Coronary artery (tissue), 2 donors: ENCODE measurements around the gene COL26A1.
"Not testable (repeated sequence)": the region's sequence is repeated elsewhere in the genome, so short reads cannot be mapped to it uniquely, and the experiment has no call there.

Experiments used
- DNase-seq: peaks from one replicate; pipeline ENCODE4 v3.0.0-alpha.2; 2017; ENCODE audit warnings: low spot score
- H3K27ac ChIP-seq, 2 donors: fragments of 200-600 bp; sonication (generic); one replicate each; pipeline ENCODE4 v1.5.1; 2016 to 2019
- H3K4me3 ChIP-seq: fragments of 200-600 bp; sonication (generic); 2 replicates; pipeline ENCODE4 v1.5.1; 2016; ENCODE audit warnings: mild to moderate bottlenecking, moderate library complexity
- TF ChIP-seq, protein P1 (sequence below): fragments of 200-600 bp; sonication (generic); IDR thresholded peaks from one replicate; pipeline ENCODE4 v1.5.1; 2019; ENCODE audit warnings: antibody characterized with exemption

Gene COL26A1

DNA sequence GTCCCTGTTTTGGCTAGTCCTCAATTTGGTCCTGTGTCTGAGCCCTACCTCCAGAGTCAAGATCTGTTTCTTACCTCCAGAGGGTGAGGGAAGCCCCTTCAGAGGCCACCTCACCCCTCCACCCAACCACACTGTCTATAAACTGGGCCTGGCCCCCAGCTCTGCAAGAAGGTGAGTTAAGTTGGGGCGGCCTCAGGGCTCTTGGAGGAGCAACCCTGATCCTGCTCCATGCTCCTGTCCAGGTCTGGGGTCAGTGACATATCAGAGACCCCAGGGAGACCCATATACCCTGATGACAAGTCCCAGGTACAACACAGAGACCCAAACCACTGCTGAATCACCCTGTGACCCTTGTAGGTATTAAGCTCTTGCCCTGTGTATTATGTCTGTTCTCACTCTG lies 196.9 kb downstream of the COL26A1 start:
- DNase-seq: peak; percentile 28
- no peak overlapping the region for H3K4me3 ChIP-seq
- no peak overlapping the region for H3K27ac ChIP-seq
- TF ChIP-seq, protein P1, sequence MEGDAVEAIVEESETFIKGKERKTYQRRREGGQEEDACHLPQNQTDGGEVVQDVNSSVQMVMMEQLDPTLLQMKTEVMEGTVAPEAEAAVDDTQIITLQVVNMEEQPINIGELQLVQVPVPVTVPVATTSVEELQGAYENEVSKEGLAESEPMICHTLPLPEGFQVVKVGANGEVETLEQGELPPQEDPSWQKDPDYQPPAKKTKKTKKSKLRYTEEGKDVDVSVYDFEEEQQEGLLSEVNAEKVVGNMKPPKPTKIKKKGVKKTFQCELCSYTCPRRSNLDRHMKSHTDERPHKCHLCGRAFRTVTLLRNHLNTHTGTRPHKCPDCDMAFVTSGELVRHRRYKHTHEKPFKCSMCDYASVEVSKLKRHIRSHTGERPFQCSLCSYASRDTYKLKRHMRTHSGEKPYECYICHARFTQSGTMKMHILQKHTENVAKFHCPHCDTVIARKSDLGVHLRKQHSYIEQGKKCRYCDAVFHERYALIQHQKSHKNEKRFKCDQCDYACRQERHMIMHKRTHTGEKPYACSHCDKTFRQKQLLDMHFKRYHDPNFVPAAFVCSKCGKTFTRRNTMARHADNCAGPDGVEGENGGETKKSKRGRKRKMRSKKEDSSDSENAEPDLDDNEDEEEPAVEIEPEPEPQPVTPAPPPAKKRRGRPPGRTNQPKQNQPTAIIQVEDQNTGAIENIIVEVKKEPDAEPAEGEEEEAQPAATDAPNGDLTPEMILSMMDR: no peak

DNA sequence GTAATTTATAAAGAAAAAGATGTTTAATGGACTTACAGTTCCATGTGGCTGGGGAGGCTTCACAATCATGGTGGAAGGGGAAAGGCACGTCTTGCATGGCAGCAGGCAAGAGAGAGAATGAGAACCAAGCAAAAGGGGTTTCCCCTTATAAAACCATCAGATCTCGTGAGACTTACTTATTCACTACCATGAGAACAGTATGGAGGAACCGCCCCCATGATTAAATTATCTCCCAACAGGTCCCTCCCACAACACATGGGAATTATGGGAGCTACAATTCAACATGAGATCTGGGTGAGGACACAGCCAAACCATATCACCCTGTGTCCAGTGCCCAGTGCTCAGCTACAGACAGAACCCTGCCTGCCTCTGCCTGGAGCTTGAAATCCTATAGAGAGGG lies 197.3 kb downstream of the COL26A1 start:
- not testable (repeated sequence) for DNase-seq, H3K27ac ChIP-seq, H3K4me3 ChIP-seq

DNA sequence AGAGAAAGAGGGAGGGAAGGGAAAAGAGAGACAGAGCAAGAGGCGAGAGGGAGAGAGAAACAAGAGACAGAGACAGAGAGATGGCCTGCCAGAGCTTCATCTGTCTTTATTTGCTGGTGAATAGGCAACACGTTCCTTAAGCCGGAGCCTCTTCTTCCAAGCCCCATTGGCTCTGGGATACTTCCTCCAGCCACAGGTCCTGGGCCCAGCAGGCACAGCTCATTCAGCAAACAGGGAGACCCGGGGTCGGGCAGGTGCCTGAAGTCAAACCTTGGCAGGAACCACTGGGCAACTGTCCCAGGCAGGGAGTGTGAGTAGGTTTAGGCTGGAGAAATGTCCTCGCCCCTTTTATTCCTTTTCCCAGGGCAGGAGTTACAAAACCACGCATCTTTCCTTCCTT lies 198.2 kb downstream of the COL26A1 start:
- DNase-seq: peak; percentile 67
- TF ChIP-seq, protein P1: no peak
- Histone ChIP-seq H3K4me3 (no peak overlapping the region), H3K27ac (no peak overlapping the region)

DNA sequence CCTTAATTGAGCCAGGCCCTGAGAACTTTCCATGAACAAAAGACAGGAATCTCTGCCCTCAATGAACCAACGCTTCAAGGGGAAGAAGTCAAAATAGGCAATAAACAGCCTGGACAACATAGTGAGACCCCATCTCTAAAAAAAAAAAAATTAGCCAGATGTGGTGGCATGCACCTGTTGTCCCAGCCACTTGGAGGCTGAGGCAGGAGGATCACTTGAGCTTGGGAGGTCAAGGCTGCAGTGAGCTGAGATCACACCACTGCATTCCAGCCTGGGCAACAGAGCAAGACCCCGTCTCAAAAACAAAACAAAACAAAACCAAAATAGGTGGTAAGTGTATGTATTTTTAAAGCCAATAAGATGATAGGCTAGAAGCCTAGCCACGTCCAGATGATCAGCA lies 198.6 kb downstream of the COL26A1 start:
- H3K4me3 ChIP-seq, H3K27ac ChIP-seq, DNase-seq: not testable (repeated sequence)

DNA sequence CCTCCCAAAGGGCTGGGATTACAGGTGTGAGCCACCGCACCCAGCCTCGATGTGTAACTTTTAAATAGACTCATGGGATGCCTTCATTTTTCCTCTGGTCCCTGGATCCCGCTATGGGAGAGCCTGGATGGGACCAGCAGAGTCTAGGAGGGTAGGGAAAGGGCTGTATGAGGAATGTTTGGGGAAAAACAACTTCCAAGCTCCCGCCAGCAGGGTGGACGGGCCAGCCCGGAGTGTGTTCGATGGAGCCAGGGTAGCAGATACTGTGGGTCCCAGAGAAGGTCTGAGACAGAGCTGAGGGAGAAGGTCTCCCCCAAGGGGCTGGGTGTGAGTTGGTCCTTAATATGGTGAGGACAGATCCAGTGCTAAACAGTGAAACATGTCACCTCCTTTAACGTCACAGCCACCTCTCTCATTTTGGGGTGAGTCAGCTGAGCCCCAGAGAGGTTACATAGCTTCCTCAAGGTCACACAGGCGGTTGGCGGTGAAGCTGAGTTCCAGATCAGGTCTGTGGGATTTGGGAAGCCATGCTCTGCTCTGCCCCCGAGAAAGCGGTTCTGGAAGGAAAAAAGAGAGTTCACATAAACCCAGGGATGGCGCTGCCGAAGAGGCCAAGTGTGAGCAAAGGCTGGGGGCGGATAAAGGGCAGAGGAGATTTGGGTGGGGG lies 200.0 kb downstream of the COL26A1 start:
- TF ChIP-seq, protein P1: no peak
- H3K27ac ChIP-seq: no peak overlapping the region
- DNase-seq: peak; percentile 29
- H3K4me3 ChIP-seq: no peak overlapping the region

DNA sequence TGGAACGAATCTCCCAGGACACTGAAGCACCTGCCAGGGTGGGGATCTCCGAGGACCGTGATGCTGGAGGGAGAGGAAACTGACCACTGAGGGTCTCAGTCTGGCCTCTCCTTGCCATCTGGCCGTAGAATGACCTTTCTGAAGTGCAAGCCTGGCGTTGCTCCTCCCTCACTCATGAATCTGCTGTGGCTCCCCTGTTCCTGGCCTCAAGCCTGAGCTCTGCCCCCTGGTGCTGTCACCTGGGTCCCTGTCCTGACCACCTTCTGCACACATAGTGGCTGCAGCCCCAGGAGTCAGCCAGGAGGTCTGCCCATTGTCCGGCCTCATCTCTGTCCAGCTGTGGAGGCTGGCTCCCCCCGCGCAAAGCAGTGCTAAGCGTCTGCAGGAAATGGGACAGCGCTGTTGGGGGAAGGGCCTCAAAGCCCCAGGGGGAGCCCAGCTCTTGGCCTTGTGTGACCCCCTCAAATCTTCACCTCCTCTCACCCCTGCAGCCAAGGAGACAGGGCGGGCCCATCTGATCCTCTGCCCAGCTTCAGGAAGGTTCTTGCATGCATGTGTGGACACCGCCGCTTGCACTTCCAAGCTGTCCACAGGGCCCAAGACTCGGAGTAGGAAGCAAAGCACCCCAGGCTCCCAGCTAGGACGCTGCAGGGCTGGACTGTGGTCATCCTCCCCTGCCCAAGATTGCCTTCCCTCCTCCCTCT lies 200.7 kb downstream of the COL26A1 start:
- Histone ChIP-seq H3K4me3 (no peak overlapping the region), H3K27ac (no peak overlapping the region)
- DNase-seq: peak; percentile 50
- TF ChIP-seq, protein P1: no peak

DNA sequence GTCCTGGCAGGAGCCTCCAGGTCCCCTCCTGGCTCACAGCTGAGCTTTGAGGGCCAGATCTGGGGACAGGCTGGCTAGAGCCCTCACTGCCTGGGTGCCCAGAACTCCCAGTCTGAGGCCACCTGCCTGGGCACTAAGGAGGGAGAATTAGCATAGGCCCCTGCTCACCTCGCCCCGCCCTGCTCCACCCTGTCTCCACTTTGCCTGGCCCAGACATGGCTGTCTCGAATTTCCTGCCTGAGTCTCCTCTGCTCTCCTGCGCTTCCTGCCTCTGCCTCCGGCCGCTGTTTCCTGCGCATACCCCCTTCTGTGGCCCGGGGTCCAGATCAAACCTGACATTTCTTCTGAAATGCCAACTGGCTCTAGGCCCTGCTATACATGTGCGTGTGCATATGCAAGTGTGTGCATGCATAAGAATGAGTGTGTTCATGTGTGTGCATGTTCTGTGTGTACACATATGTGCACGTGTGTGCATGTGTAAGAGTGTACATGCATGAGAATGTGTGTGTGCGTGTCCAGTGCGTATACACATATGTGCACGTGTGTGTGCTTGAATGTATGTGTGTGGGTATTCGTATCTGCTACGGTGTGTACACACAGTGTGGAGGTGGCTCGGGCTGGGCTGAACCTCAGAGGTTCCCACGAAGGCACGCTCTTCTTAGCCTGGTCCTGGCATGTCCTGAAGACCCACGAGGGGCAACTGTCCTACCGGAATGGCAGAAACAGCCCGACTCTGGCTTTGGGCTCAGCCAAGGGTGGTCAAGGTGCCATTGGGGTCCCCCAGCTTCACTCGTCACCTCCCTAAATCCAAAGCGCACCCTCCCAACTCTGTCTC lies 201.5 kb downstream of the COL26A1 start:
- TF ChIP-seq, protein P1: no peak
- DNase-seq: no peak
- no peak overlapping the region for H3K27ac ChIP-seq
- no peak overlapping the region for H3K4me3 ChIP-seq
